GM12874 (cell line): ENCODE measurements around the gene CD55.

Experiments
- TF ChIP-seq, protein P1 (sequence below): IDR thresholded peaks from 2 replicates; pipeline ENCODE4 v1.5.1; 2011; ENCODE audit warnings: low read depth, mild to moderate bottlenecking, control low read depth, low read length, moderate library complexity; ENCODE audit not compliant: insufficient read depth

The CD55 gene

DNA sequence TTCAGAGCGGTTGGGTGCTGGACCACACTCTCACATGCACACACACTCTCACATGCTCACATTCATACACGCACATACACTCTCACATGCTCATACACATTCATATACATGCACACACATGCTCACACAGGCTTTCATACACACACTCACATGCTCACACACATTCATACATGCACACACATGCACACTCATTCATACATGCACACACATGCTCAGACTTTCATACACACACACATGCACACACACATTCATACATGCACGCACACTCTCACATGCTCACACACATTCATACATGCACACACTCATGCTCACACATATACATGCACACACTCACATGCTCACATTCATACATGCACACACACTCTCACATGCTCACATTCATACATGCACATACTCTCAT is 6.0 kb upstream of the CD55 start:
- TF ChIP-seq, protein P1, sequence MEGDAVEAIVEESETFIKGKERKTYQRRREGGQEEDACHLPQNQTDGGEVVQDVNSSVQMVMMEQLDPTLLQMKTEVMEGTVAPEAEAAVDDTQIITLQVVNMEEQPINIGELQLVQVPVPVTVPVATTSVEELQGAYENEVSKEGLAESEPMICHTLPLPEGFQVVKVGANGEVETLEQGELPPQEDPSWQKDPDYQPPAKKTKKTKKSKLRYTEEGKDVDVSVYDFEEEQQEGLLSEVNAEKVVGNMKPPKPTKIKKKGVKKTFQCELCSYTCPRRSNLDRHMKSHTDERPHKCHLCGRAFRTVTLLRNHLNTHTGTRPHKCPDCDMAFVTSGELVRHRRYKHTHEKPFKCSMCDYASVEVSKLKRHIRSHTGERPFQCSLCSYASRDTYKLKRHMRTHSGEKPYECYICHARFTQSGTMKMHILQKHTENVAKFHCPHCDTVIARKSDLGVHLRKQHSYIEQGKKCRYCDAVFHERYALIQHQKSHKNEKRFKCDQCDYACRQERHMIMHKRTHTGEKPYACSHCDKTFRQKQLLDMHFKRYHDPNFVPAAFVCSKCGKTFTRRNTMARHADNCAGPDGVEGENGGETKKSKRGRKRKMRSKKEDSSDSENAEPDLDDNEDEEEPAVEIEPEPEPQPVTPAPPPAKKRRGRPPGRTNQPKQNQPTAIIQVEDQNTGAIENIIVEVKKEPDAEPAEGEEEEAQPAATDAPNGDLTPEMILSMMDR: no peak

DNA sequence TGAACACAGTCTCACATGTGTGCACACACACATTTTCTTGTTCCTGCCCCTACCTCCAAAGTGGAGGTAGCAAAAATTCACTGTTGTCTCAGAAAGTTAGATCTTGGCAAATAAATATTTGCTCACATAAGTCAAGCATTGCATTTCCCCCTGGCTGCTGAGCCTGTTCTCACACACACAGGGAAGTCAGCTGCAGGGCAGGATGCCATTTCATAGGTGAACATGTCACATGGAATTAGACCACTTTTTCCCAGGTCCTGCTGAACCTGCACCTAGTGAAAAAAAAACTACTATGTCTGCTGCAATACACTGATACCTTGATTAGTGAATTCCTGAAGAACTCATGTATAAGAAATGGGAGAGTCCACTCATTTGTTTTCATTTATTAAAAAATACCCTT is 5.3 kb upstream of the CD55 start:
- TF ChIP-seq, protein P1: no peak

DNA sequence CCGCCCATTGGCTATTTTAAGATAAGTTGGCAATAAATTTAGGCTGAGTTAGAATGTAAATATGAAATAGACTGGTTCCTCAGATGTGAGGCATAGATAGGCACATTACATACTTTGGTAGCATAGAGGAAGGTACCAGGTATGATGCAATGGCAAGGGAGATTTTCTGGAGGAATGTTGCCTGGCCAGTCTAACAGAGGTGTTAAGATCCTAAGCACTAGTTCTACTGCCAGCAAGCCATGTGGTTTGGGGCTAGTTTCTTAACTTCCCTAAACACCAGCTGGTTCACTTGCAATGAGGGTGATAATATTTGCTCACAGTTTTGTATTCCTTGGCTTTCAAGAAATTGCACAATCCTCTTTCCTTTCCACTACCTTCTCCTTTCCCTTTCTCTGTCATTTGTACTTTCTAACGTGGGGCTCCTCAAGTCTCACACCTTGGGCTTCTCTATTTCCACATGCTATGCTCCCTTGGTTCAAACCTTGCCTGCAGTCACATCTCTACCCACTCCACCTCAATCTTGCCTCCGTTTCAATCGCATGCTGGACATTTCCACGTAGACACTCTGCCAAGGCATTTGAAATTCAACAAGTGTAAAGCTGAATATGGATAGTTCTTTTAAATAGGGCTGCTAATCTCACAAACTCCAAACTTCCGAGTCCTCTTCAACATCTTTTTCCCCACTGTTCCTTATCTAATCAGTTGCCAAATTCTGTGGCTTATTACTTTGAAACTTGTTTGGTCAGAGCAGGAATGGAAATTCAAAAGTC is 4.7 kb upstream of the CD55 start:
- TF ChIP-seq, protein P1: no peak

DNA sequence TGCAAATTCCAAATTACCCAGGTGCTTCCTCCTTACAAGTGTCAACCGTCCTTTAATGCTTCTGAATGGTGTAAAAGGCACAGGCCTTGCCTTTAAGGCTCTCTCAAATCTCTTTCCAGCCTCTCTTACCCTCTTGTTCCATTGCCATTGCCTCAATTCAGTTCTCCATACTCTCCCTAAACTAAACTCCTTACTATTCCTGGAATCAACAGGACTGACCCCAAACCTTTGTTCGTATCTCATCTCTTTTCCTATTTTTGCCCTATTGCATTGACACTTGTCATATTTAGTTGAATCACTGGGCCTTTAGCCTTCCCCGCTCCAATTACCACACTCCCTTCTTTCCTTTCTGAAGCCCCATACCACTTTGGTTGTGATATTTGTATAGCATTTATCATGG is 3.9 kb upstream of the CD55 start:
- TF ChIP-seq, protein P1: no peak

DNA sequence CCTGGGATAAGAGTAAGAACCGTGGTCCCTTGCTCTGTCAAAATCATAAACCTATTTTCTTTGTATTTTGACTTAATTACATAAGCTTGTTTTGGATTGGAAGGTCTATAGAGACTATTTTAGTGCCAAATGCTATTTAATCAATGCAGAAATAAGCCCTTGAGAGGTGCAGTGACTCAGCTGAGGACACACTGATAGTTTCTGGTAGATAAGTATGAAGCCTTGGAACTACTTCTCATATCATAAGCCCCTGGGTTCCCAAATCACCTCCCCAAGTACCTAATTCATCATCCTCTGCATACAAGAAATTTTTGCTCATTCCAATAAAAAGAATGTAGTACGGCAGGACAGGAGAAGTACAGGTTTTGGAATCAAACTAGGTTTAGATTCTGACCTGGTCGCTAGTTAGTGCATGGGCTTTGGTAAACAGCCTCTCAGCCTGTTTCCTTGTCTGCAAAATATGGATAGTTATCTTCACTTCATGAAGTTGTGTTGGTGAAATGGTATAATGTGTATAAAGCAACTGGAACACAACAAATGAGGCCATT is 3.3 kb upstream of the CD55 start:
- TF ChIP-seq, protein P1: no peak

DNA sequence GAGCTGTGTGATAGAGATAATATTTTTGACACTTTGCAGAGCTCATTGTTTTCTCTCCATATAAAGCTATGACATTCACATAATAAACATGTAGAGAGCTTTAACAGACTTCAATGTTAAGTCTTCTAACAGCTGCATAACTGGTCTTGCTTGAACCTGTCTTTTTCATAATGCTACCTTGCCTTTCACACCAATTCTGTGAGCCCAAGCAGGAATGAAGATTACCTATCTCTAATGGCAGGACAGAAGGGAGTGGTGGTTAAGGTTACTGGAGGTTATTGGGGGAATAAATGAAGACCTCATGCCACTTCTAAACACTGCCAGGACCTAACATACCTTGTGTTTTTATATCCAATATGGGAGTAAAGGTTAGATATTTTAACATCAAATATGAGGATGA is 2.3 kb upstream of the CD55 start:
- TF ChIP-seq, protein P1: no peak

DNA sequence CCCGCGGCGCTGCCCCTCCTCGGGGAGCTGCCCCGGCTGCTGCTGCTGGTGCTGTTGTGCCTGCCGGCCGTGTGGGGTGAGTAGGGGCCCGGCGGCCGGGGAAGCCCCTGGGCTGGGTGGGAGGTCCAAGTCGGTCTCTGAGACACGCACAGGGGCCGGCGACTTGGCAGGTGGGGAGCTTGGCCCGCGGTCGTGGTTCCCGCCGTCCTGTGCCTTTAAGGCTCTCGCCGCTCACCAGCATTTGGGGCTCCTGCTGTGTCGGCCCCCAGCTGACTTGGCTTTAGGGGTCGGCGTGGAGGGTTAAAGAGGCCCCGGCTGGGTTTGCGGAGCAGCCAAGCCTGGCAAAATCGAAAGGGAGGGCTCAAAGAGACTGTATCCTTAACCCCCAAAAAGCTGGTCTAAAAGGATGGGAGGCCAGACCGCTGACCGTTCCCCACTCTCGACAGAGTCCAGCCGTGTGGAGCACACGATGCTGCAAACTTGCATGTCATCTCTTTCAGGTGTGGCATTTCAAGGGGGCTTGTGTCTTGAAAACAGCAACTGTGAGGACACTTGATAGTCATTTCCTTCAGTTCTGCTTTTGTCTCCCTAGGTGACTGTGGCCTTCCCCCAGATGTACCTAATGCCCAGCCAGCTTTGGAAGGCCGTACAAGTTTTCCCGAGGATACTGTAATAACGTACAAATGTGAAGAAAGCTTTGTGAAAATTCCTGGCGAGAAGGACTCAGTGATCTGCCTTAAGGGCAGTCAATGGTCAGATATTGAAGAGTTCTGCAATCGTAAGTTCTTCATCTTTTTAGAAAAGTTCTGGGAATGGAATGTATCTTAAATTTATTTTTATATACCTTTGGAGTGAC is 540 bp downstream of the CD55 start:
- TF ChIP-seq, protein P1: no peak
